GM23338 (cell line): ENCODE results near the gene CDCP1.

Experiments
- CREB1 ChIP-seq: fragments of 250-450 bp; sonication (Bioruptor Pico); IDR thresholded peaks from 2 replicates; pipeline ENCODE4 v1.5.0; 2020; ENCODE audit warnings: low read depth, mild to moderate bottlenecking, moderate library complexity
- CTCF ChIP-seq, 2 experiments: fragments of 200-600 bp in 1 of 2; sonication (generic) in 1 of 2; conservative IDR thresholded peaks; 2 replicates each; pipeline versions ENCODE4 v1.5.1 to v1.6.1; 2016 to 2017; ENCODE audit warnings: antibody characterized with exemption in 2 of 2, low read depth in 2 of 2, mild to moderate bottlenecking in 2 of 2, moderate library complexity in 1 of 2
- EZH2 ChIP-seq: fragments of 200-600 bp; sonication (generic); IDR thresholded peaks from one replicate; pipeline ENCODE4 v1.8.0; 2017; ENCODE audit warnings: antibody characterized with exemption, mild to moderate bottlenecking, low read depth; ENCODE audit not compliant: unreplicated experiment
- EZH2phosphoT487 ChIP-seq: fragments of 200-600 bp; sonication (generic); IDR thresholded peaks from one replicate; pipeline ENCODE4 v1.8.1; 2018; ENCODE audit warnings: antibody characterized with exemption; ENCODE audit not compliant: unreplicated experiment
- JUNB ChIP-seq: IDR thresholded peaks from one replicate; pipeline ENCODE4 v1.6.1; 2016; ENCODE audit warnings: antibody characterized with exemption; ENCODE audit not compliant: unreplicated experiment
- POLR2AphosphoS5 ChIP-seq: IDR thresholded peaks from 2 replicates; pipeline ENCODE4 v1.6.1; 2016; ENCODE audit warnings: antibody characterized with exemption, low read depth

GRCh38 chr3:45152307-45152706 lies 6.1 kb upstream of the CDCP1 start:
- TF ChIP-seq POLR2AphosphoS5, result no peak
- no peak for TF ChIP-seq CTCF (conservative IDR thresholded peaks at IDR 0.05; ENCODE audit: low read depth in 2 of 2)
- no peak for TF ChIP-seq CREB1
- TF ChIP-seq JUNB, result no peak
- no peak for TF ChIP-seq EZH2
- no peak for TF ChIP-seq EZH2phosphoT487
